ENCODE measurements around the gene CKAP2.

DNA sequence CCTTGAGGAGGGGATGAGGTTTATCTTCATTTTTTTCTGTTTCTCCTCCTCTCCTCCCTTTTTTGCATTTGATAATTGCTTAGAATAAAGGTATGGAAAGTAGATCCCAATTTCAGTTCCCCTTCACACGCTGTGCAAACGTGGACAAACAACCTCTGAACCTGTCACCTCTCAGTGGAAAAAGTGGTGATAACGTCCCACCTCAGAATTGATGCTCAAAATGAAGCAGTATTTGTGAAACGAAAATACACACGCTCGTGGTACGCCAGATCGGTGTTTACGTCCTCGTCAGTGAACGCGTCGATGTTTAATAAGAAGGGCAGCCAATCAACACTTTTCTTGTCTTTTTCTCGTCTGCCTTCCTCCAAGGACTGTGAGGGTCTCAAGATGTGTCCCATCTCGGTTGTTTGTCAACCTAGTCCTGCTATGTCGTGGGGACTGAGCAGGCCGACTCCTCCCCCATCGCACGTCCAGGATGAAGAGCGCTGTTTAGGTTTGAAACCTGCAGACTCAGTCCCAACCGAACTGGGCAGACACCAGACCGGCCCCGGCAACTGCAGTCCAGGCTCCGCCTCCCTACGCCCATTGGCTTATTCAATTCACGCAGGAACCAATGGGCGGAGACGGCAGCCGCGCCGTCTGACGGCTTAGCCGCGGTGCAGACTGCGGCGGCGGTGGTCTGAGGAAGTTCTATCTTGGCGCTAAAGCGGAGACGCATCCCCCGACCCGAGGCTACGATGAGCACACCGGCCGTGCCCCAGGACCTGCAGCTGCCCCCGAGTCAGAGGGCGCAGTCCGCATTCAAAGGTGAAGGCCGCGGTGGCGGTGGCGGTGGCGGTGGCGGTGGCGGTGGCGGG, at the start of gene CKAP2:
- TF ChIP-seq CTCF (IDR thresholded peaks at IDR 0.05; ENCODE audit: low read depth, low read length) (no peak), EZH2phosphoT487 (IDR thresholded peaks at IDR 0.05; ENCODE audit: low read depth) (no peak)
